ENCODE data around the gene CRYZ.

GRCh38 chr1:74713849-74714248 lies 19.0 kb downstream of the CRYZ start:
- TF ChIP-seq POLR2A (IDR thresholded peaks at IDR 0.05) (no peak), CTCF (IDR thresholded peaks at IDR 0.05) (no peak)

All from adrenal gland (tissue), 5 donors.